ENCODE data around the gene CC2D2A. TPM values are rescaled to one million over a fixed set of nuclear protein-coding genes. Genes with fewer than 3 reads are reported as not detected.

The CC2D2A gene
- total and polyA plus RNA-seq, 8 donors, result 1.9 to 7.7 (median 3.9) TPM

- Histone ChIP-seq H3K36me3 (no peaks in the 10 kb centered on the region), H3K4me1 (no peaks in the 10 kb centered on the region), H3K27ac (no peak overlapping the region), H3K27me3 (no peaks in the 10 kb centered on the region), H3K9me3 (no peaks in the 10 kb centered on the region), H3K4me3 (no peak overlapping the region)
- TF ChIP-seq CTCF (IDR thresholded peaks at IDR 0.05), result no peak
- DNase-seq (no peak), FAIRE-seq (no peak), ATAC-seq (no peak)
- intact Hi-C loops (cut with DNase I), result no loop called here
These were observed 23.7 kb downstream of the CC2D2A start for GRCh38 chr4:15493411-15493810.

GRCh38 chr4:15495621-15496020 lies 25.9 kb downstream of the CC2D2A start:
- DNase-seq, result no peak
- no peak for ATAC-seq
- Histone ChIP-seq H3K9me3 (no peaks in the 10 kb centered on the region), H3K27me3 (no peaks in the 10 kb centered on the region), H3K4me3 (no peak overlapping the region), H3K4me1 (no peaks in the 10 kb centered on the region), H3K36me3 (no peaks in the 10 kb centered on the region), H3K27ac (no peak overlapping the region)
- no peak for TF ChIP-seq CTCF (IDR thresholded peaks at IDR 0.05)
- no peak for FAIRE-seq
- 86 to 96% methylated on average over 1 of the region's 1 CpG for WGBS, 2 donors
- intact Hi-C loops (cut with DNase I), result no loop called here

GRCh38 chr4:15498356-15498755 lies 28.7 kb downstream of the CC2D2A start:
- 73 to 81% methylated on average over 3 of the region's 3 CpGs for WGBS, 2 donors
- DNase-seq, result no peak
- ATAC-seq, result no peak
- Histone ChIP-seq H3K4me1 (no peaks in the 10 kb centered on the region), H3K36me3 (peaks cover 0 to 3% (median 0%) of the 10 kb centered on the region in 3 donors), H3K27ac (no peak overlapping the region), H3K4me3 (no peak overlapping the region), H3K9me3 (no peaks in the 10 kb centered on the region), H3K27me3 (no peaks in the 10 kb centered on the region)
- TF ChIP-seq CTCF (IDR thresholded peaks at IDR 0.05), result no peak
- intact Hi-C loops (cut with DNase I), result no loop called here
- FAIRE-seq, result no peak

GRCh38 chr4:15500701-15501100 lies 31.0 kb downstream of the CC2D2A start:
- peaks cover 0 to 4% (median 0%) of the 10 kb centered on the region in 3 donors for H3K36me3 ChIP-seq
- intact Hi-C loops (cut with DNase I), result no loop called here
- H3K4me1 ChIP-seq, result no peaks in the 10 kb centered on the region
- no peaks in the 10 kb centered on the region for H3K27me3 ChIP-seq
- FAIRE-seq, result no peak
- no peak for ATAC-seq
- no peak for TF ChIP-seq CTCF (IDR thresholded peaks at IDR 0.05)
- no peaks in the 10 kb centered on the region for H3K9me3 ChIP-seq
- 76 to 87% methylated on average over 7 of the region's 7 CpGs for WGBS, 2 donors
- no peak overlapping the region for H3K27ac ChIP-seq
- no peak overlapping the region for H3K4me3 ChIP-seq
- DNase-seq, result no peak

- H3K27ac ChIP-seq, result no peak overlapping the region
- DNase-seq (no peak), FAIRE-seq (no peak), ATAC-seq (no peak)
- H3K4me3 ChIP-seq, result no peak overlapping the region
- no peak for TF ChIP-seq CTCF (IDR thresholded peaks at IDR 0.05)
- intact Hi-C loops (cut with DNase I), result no loop called here
- peaks cover 0 to 4% (median 0%) of the 10 kb centered on the region in 3 donors for H3K36me3 ChIP-seq
- 87 to 90% methylated on average over 2 of the region's 2 CpGs for WGBS, 2 donors
- no peaks in the 10 kb centered on the region for H3K9me3 ChIP-seq
- H3K4me1 ChIP-seq, result no peaks in the 10 kb centered on the region
- H3K27me3 ChIP-seq, result no peaks in the 10 kb centered on the region
These were observed 32.3 kb downstream of the CC2D2A start for GRCh38 chr4:15501941-15502340.

Measured in pancreas (tissue), 10 donors.